Fibroblast of skin of left biceps (primary cell): Measurements from ENCODE around the gene PPP6R3.

Experiments used
- DNase-seq, 2 experiments: peaks; one replicate each; pipeline ENCODE4 v3.0.0-alpha.2; 2013; ENCODE audit warnings: low read depth in 2 of 2

The PPP6R3 gene

DNA sequence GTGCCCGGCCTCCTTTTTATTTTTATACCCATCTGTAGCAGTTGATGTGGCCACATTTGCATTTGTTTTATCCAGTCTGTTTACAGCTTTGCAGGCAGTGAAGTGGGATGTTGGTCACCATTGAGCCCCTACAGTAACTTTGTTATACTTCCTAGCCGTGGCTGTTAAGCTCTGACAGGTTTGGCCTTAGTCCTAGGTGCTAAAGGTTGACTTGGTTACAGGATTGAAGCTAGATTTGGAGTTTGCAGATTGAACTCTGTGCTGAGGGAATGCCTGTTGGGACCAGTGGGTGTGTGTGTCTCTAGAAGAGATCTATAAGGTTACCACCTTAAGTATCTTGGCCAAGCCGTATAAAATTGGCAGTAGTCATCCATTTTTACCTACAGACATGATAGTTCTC lies 91.2 kb downstream of the PPP6R3 start:
- DNase-seq, result no peak

DNA sequence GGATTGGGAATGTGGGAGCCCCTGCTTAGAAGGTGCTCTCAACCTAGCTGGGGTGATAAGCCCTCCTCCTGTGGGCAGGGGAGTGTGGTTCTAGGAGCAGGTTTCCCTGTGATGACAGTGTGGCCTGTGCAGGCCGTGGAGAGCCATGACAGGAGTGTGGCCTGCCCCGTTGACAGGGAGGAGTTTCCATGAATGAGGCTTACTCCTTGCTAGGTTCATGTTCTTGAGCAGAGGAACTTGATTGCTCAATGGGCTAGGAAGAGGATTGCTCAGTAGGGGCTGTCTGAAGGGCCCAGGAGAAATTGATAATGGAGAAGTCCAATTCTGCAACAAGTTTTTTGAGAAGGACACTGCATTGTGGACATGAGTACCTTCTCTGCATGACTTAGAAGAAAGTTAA lies 92.0 kb downstream of the PPP6R3 start:
- no peak for DNase-seq

DNA sequence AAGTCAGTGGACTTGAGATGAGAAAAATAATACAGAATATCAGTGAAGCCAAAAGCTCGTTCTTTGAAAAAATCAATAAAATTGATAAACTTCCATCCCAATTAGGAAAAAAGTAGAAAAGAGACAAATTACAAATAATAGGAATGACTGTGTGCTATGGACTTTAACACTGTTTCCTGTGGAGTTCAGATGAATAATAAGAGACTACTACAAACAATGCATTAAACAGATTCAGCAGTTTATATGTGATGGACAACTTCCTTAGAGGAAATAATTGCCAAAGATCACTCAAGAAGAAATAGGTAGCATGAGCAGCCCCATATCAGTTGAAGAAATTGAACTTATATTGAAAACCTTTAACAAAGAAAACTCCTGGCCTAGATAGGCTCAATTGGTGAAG lies 99.7 kb downstream of the PPP6R3 start:
- DNase-seq, result no peak

DNA sequence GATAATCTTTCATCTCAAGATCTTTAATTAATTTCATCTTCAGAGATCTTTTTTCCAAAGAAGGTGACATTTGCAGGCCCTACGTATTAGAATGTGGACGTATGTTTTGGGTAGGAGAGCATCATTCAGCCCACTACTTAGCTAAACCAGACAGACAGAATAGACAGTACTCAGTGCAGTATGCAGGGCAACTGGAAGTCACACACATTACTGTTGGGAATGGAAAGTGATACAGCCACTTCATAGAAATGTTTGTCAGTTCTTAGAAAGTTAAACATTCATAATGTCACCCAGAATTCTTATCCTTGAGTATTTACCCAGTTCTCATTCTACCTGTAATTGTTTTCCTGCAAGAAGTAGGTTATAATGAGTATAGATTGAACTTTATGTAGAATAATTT lies 102.9 kb downstream of the PPP6R3 start:
- no peak for DNase-seq

DNA sequence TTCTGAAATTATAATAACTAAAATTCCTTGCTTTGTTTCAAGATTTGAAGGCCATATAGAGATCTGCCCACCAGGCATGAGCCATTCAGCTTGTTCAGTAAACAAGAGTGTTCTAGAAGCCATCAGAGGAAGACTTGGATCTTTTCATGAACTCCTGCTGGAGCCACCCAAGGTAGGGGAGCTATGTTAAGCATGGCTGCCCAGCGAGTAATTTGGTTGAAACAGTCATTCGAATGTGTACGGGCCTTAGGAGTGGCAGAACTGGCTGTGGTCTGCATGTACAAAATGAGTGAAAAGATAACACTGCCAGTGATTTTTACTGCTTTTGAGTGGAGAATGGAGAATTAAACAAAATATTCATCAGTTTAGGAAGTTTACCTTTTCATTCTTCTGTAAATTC lies 103.7 kb downstream of the PPP6R3 start:
- no peak for DNase-seq

DNA sequence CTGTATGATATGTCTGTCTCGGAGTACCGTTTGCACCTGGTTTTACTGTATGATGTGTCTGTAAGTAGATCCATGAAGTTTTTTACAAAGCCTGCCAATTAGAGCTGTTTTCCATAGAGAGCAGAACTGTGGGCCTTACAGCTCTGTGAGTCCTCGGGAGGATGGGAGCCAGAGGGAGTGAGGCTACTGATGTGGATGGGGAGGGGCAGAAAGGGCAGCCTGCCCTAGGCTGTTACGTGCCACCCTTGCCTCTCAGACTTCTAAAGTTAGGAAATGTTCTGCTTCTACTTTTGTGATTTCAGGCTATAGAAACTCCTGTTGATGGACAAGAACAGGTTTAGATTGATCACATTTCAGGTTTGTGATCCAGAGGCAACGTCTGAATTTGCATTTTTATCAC lies 105.2 kb downstream of the PPP6R3 start:
- DNase-seq, result no peak

DNA sequence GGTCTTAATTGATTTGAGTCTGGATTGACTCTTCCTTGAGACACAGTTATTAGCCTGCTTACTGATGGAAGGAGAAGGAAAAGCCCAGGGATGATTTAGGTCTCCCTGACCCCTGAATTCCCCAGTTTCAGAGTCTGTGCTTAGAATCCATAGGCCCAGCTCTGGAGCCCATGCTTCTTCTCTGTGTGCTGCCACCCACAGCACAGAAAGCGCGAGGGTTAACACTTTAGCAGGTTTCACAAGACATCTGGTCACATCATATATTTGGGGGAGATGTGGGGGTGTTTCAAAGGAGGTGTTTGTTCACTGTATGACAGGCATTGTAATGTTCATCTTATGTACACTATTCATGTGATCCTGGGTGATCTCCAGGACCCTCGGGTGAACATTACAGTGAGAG lies 107.0 kb downstream of the PPP6R3 start:
- no peak for DNase-seq

DNA sequence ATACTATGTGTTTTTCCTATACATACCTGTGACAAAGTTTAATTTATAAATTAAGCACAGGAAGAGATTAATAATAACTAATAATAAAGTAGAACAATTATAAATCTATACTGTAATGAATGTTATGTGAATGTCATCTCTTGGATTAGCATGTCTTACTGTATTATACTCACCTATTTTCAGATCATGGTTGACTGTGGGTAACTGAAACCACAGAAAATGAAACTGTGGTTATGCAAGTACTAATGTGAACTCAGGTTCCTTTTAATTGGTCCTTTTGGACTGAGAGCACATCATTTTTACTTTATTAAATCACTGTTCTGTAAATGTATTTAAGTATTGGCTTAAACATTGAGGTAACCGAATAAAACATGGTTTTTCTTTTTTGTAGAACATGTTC lies 108.8 kb downstream of the PPP6R3 start:
- no peak for DNase-seq

DNA sequence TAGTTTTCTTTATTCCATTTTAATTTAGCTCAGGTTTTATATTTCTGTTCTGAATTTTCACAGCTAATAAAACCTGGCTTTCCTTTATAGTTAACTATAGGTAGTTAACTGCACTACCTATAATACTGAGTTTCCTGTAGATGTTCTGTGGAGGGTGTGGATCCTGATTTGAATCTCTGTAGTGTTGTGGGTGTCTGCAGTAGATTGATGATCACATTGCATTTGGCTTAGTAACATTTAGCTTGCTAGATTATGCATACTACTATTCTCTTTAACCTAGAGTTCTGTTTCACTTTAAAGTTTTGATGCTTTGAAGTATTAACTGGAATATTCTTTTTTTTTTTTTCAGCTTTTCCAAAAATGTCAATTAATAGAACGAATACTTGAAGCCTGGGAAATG lies 110.1 kb downstream of the PPP6R3 start:
- DNase-seq, result no peak

DNA sequence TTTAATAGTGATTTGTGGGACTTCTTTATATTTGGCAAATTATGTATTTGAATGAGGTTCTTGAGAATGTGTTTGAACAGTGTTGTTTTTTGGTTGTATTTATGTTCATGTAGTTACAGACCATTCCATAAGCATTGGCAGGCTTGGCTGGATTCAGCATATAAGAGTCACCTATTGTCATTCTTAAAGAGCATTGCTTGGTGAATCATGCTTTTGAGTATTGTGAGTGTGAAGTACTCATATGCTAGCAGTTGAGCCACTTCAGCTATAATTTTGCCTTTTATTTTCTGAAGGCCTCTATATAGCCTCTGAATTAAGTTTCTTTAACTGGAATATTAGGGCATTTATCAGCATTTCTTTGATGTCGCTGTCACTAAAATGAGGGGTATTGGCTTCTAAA lies 113.8 kb downstream of the PPP6R3 start:
- DNase-seq, result no peak

DNA sequence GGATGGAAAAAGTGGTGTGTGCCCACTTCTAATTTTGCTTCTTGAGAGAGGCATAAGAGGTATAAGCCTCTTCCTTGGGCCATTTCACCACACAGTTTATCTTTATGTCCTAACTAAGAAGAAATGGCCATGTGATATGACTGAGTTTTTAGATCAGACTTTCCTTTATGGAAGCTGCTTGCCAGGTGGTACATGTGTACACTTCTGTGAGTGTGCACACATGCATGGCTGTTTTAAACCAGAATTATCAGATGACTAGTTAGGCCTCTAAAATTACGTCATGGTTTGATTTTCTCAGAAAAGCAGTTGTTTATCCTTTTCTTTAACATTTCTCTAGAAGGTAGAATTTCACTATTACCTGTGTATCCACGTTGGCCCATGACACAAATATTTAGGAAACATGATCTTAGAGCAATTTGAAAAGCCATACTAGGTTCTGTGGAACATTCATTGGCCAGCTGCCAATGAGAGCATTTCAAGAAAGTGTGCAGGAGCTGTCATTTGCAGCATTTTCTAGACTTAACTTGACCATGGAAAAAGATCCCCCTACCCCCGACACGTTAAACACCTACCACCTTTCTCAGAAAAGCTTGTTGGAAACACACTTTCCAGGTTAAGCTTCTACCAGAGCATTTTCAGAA lies 114.6 kb downstream of the PPP6R3 start:
- DNase-seq, result no peak

DNA sequence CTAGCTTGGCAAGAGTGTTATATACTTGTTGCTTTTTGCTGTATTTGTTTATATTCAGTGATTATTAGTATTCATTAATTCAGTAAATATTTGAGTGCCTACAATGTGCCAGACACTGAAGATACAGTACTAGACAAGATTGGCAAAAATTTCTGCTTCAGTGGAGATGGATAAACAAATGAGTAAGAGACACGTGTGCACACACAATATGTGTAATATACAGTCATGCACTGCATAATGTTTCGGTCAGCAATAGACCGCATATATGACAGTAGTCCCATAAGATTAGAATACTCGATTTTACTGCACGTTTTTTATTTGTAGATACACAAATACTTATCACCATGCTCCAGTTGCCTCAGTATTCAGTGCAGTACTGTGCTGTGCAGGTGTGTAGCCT lies 118.9 kb downstream of the PPP6R3 start:
- DNase-seq, result no peak

DNA sequence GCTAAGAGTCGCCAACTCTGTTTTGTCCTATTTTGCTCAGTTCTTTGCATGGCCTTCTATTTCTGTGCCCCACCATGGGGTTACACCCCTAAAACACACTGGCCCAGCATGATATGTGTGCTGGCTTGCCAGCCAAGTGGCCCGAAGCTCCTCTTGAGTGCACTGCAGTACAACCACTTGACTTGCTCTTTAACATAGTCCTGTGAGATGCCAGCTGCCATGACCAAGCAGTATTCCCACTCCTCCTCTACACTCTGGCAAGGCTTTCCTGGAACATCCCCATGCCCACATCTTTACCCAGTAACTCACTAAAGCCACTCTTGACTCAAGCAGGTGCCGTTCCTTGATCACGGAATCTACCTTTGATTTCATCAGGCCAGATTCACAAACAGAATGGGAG lies 120.9 kb downstream of the PPP6R3 start:
- DNase-seq, result no peak

DNA sequence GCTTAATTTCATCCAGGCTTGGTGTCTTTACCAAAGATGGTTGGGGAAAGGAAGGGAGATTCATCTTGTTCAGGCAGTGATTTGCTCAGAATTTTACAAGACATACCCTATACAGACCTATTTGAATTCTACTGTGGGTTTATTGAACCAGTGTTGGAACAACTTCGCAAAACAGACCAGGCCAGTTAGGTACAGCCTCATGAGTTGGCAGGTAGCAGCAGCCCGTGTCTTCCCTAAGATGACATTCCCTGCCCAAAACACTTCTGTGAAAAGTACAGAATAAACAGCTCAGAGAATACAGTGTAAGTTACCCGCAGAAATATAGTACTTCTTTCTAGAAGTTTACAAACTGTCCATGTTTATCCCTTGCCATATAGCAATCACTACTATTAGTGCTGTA lies 121.3 kb downstream of the PPP6R3 start:
- DNase-seq, result no peak

DNA sequence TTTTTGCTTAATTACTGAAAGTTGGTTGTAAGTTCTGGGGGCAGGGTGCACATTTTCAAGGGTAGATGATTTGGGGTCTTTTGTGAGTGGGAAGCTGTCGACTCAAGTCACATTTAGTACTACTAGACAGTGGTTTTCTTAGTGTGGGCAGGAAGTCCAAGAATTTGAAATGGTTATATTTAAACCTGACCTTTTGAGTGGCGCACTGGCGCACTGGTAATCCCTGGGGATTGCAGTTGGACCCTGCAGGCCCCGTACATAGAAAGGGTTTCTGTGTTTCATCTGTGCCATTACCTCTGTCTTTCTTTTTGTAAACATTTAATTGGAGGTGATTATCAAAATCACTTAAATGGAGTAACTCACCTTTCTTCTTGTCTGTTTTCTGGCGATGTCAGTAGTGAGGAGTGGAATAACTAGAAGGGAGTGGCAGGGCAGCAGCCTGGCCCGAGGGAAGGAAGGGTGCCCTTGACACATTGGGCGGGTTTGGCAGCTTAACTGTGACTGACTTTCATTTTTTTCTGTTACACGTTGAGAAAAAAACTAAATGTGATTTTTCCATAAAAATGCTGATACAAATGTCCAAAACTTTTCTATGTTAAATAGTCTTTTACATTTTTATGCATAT lies 122.0 kb downstream of the PPP6R3 start:
- DNase-seq, result no peak

DNA sequence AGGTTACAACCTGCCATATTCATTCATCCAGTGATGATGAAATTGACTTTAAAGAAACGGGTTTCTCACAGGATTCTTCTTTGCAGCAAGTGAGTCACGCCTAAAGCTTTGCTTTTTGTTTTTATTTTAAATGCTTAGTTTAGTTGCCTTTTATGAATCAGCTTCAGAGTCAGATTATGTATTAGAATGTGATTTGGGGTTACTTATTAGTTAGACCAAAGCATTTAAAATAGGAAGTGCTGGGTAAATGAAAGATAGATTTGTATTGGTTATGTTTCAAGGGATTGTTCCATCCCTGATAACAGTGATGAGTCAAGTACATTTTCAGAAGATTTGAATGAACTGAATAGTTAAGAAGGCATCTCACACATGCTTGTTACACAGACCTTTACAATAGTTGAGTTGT lies 122.5 kb downstream of the PPP6R3 start:
- no peak for DNase-seq

DNA sequence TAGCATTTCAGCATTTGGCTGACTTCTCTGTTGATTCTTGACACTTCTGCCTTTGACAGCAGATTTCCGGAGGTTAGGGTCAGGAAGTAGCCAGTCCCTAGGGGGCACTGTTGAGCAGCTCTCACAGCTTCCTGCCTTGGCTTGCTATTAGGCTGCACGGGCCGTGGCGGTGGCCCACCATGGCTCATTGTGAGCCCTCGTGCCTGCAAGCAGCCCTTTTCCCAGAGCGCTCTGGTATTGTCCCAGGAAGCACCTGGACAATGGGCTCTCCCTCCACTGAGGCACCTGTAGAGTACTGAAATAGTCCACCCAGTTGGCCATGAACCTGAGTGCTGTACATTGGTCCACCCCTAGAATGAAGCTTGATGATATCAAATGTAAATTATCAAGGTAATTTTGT lies 123.5 kb downstream of the PPP6R3 start:
- no peak for DNase-seq

DNA sequence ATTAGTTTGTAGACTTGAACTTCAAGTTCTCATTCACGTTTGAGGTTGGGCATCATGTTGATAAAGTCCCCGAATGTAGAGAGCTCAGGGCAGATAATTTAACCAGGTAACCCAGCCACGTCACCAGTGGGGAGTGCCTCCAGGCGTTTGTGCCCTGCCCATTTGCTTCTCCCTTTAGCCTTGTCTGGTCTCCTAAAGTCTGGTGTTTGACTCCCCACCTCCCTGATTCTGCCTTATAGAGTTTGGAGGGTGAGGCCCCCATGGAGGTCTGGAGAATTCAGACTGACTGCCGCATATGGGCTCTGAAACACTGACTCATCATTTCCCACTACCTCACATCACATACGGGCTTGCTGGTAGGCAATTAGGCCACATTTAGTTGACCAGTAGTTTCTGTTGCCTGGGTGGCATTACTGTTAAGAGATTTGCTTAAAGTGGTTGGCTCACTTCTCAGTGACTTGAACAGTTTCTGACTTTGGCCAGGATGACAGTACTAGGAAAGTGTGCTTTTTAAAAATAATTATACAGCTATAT lies 124.5 kb downstream of the PPP6R3 start:
- no peak for DNase-seq

DNA sequence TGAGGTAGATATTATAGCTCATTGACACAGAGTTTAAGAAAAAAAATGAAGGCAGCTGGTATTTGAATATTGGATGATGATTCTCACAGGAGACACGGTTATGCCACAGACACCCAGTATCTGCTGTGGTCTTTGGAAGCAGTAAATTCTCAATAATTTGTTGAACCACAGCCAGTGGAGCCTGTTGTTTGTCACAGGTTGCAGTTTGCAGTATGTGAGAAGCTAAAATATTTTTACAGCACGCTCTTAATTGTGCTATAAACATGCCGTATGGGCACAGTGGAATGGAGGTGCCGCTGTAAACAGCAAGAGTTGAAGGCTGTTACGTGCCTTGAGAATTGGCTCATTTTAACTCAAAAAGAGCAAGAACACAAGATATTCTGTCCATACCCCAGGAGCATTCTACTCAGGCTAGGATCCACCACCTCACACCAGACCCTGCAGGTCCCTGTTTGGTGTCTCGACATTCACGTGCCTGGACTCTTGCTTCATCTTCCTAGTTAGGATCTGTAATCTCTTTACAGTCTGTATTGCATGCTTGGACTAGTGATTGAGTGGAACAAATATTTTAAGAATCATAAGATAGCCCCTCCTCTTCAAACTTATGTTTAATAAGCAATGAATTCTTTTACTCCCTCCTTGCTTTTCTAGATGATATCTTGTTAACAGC lies 129.1 kb downstream of the PPP6R3 start:
- DNase-seq, result no peak

DNA sequence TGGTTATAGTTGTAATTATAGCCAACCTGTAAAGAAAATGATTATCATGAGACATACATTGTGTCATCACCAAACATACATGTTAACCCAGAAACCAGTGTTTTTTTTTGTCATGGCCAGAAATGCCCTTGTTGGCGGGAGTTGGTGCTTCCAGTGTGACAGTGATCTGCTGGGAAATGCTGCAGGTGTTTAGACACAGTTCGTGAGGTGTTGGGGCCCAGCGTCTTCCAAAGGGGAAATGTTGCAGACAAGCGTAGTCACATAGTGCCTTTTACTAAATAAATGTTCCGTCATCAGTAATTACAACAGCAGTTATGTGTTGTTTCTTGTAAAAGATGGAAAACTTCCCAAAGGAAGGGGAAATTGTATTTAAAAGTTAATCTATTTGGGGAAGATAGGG lies 131.2 kb downstream of the PPP6R3 start:
- DNase-seq, result no peak

DNA sequence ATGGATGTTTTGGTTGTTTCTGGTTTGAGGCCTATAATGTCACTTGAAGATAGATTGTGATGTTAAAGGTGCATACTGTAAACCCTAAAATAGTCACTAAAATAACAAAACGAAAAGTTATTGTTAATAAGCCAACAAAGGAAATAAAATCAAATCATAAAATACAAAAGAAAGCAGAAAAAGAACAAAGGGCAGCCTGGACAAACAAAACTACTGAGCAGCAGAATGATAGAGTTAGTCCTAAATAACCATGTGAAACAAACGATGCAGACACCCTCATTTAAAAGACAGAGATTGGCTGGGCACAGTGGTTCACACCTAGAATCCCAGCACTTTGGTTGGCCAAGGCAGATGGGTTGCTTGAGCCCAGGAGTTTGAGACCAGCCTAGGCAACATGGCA lies 132.9 kb downstream of the PPP6R3 start:
- no peak for DNase-seq

DNA sequence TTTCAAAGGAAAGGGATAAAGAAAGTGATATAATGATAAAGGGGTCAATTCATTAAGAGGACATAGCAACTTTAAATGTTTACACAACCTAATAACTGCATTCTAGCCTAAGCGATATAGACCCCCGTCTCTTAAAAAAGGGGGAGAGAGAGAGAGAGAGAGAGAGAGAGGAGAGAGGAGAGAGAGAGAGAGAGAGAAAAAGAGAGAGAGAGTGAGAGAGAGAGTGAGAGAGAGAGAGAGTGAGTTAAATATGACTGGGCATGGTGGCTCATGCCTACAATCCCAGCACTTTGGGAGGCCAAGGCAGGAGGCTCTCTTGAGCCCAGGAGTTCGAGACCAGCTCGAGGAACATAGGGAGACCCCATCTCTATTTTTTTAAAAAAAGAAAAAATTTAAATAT lies 133.6 kb downstream of the PPP6R3 start:
- DNase-seq, result no peak

DNA sequence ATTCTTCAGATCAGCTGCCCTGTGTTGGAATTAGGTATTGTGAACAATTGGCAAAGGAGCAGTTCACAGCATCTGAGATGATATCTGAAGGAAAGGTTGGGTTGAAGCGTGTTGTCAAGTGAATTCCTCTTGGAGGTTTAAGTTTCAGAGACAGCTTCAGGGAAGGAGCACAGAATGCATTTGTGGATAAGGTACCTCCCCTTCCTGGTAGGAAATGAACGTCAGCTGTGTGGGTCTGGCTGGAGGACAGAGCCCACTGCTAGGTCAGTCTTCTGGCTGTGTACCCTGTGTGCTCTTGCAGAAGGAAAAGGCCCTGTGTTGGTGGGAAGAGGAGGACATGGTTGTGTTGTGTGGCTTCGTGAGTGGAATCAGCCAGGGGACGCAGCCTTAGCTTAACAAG lies 135.7 kb downstream of the PPP6R3 start:
- DNase-seq, result no peak
